Keratinocyte (primary cell): ENCODE measurements around the gene ZNF268. TPM values are rescaled to one million over a fixed set of nuclear protein-coding genes. Genes with fewer than 3 reads are reported as not detected.

Experiments
- DNase-seq: peaks from one replicate; pipeline ENCODE4 v3.0.0-alpha.2; 2011; ENCODE audit warnings: low read depth, missing footprints, low spot score
- FAIRE-seq: peaks from 2 replicates; lab custom pipeline; 2011; peaks lifted over from hg19 to GRCh38; lab: Jason Lieb, UNC
- H2AFZ ChIP-seq: 2 replicates; pipeline ENCODE4 v1.6.0; 2012; ENCODE audit warnings: low read length, control low read depth, inconsistent platforms; ENCODE audit not compliant: control insufficient read depth
- H3K27ac ChIP-seq: 2 replicates; pipeline ENCODE4 v1.5.1; 2011; ENCODE audit warnings: low read length; ENCODE audit not compliant: control insufficient read depth, insufficient read depth
- H3K27me3 ChIP-seq: 3 replicates; pipeline ENCODE4 v1.6.0; 2011; ENCODE audit warnings: low read length; ENCODE audit not compliant: control insufficient read depth, insufficient read depth; ENCODE audit errors: extremely low read depth
- H3K36me3 ChIP-seq, 2 experiments: 2 replicates in 1 of 2; 3 replicates in 1 of 2; pipeline ENCODE4 v1.5.1; 2011; ENCODE audit warnings: low read length in 2 of 2, mild to moderate bottlenecking in 1 of 2; ENCODE audit not compliant: control insufficient read depth in 2 of 2, insufficient read depth in 2 of 2; ENCODE audit errors: extremely low read depth in 1 of 2
- H3K4me1 ChIP-seq: 3 replicates; pipeline ENCODE4 v1.5.1; 2011; ENCODE audit warnings: low read length; ENCODE audit not compliant: control insufficient read depth, insufficient read depth; ENCODE audit errors: extremely low read depth
- H3K4me2 ChIP-seq: 3 replicates; pipeline ENCODE4 v1.6.0; 2011; ENCODE audit warnings: low read depth, low read length; ENCODE audit not compliant: control insufficient read depth, insufficient read depth; ENCODE audit errors: extremely low read depth
- H3K4me3 ChIP-seq, 3 experiments: fragments of 200-600 bp in 1 of 3; sonication (generic) in 1 of 3; 2 replicates in 2 of 3; 3 replicates in 1 of 3; pipeline ENCODE4 v1.5.1; 2011 to 2016; ENCODE audit warnings: low read length in 3 of 3, mild to moderate bottlenecking in 3 of 3, control low read depth in 2 of 3, inconsistent platforms in 1 of 3, low read depth in 1 of 3, mixed read lengths in 1 of 3, mixed run types in 1 of 3, moderate library complexity in 1 of 3; ENCODE audit not compliant: control insufficient read depth in 2 of 3, insufficient read depth in 2 of 3; ENCODE audit errors: extremely low read depth in 1 of 3
- H3K79me2 ChIP-seq: 2 replicates; pipeline ENCODE4 v1.6.0; 2012; ENCODE audit warnings: low read length; ENCODE audit not compliant: control insufficient read depth, insufficient read depth
- H3K9ac ChIP-seq: 3 replicates; pipeline ENCODE4 v1.6.0; 2011; ENCODE audit warnings: low read length; ENCODE audit not compliant: control insufficient read depth, insufficient read depth; ENCODE audit errors: extremely low read depth
- H3K9me1 ChIP-seq: 3 replicates; pipeline ENCODE4 v1.6.0; 2011; ENCODE audit warnings: low read length; ENCODE audit not compliant: control insufficient read depth, insufficient read depth; ENCODE audit errors: extremely low read depth
- H3K9me3 ChIP-seq: 2 replicates; pipeline ENCODE4 v1.5.1; 2012; ENCODE audit warnings: low read depth, low read length; ENCODE audit not compliant: control insufficient read depth
- H4K20me1 ChIP-seq: 3 replicates; pipeline ENCODE4 v1.6.0; 2011; ENCODE audit warnings: low read length; ENCODE audit not compliant: control insufficient read depth, insufficient read depth; ENCODE audit errors: extremely low read depth
- EZH2 ChIP-seq: IDR thresholded peaks from one replicate; pipeline ENCODE4 v1.6.1; 2012; ENCODE audit warnings: inconsistent platforms, mild to moderate bottlenecking, low read length, moderate library complexity
- dilution Hi-C: fragments of 300-500 bp; cut with MboI; formaldehyde crosslinking; loops from one replicate; pipeline ENCODE4 v1.7.0; 2020; ENCODE audit warnings: low sequenced_read_pairs; ENCODE audit not compliant: extremely low pct_ligation_motif_present
- polyA plus RNA-seq, 5 experiments: library from polyadenylated mRNA; depleted of rRNA in 3 of 5; stranded (reverse) in 3 of 5; stranded (forward) in 1 of 5; unstranded in 1 of 5; fragments of >200 nt; gene quantifications; 1 replicate in 1 of 5; 2 replicates in 3 of 5; 3 replicates in 1 of 5; pipeline versions ENCODE4 v1.2.1 to v1.2.3, GENCODE V29; 2011 to 2012; ENCODE audit warnings: missing spikeins in 2 of 5, low read depth in 1 of 5, low replicate concordance in 1 of 5
- TF ChIP-seq, protein P1 (sequence below), 3 experiments: IDR thresholded peaks in 1 of 3; conservative IDR thresholded peaks in 1 of 3; optimal IDR thresholded peaks in 1 of 3; 2 replicates in 2 of 3; 3 replicates in 1 of 3; pipeline versions ENCODE3 to v1.5.1; 2011; ENCODE audit warnings: low read length in 3 of 3, mild to moderate bottlenecking in 3 of 3, moderate library complexity in 2 of 3, control low read depth in 1 of 3, inconsistent platforms in 1 of 3; ENCODE audit not compliant: insufficient read depth in 2 of 3; ENCODE audit errors: extremely low read depth in 1 of 3

Gene ZNF268
- polyA plus RNA-seq, 1 donor (not counting 4 experiments of a cell fraction or from before 2014, with no cell fraction given), result 9.4 TPM

DNA sequence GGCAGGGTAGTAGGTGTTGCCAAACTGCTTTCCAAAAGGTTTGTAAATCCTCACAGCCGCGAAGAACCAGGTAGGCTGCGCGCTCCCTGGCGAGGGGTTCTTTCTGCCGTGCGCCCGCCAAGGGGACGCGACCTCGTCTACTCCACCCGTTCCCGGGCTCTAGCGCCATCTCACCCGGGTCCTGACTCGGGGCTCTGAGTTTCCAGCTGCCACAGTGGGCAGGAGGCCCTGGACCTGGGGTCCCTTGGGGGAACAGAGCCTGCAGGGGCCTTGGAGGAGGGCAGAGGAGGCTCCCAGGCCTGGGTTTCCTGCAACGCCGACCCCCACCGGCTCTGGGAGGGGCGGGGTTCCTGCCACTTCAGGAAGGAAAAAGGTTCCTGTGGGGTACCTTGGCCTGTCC lies 53.7 kb downstream of the ZNF268 start:
- no peaks in the 10 kb centered on the region for H3K9me1 ChIP-seq
- H4K20me1 ChIP-seq, result no peaks in the 10 kb centered on the region
- TF ChIP-seq, protein P1, sequence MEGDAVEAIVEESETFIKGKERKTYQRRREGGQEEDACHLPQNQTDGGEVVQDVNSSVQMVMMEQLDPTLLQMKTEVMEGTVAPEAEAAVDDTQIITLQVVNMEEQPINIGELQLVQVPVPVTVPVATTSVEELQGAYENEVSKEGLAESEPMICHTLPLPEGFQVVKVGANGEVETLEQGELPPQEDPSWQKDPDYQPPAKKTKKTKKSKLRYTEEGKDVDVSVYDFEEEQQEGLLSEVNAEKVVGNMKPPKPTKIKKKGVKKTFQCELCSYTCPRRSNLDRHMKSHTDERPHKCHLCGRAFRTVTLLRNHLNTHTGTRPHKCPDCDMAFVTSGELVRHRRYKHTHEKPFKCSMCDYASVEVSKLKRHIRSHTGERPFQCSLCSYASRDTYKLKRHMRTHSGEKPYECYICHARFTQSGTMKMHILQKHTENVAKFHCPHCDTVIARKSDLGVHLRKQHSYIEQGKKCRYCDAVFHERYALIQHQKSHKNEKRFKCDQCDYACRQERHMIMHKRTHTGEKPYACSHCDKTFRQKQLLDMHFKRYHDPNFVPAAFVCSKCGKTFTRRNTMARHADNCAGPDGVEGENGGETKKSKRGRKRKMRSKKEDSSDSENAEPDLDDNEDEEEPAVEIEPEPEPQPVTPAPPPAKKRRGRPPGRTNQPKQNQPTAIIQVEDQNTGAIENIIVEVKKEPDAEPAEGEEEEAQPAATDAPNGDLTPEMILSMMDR (optimal IDR thresholded peaks at IDR 0.05 in 1 of 3, IDR thresholded peaks at IDR 0.05 in 1 of 3, conservative IDR thresholded peaks at IDR 0.05 in 1 of 3; ENCODE audit: extremely low read depth in 1 of 3, insufficient read depth in 2 of 3, low read length in 3 of 3), result no peak
- TF ChIP-seq EZH2, result no peak
- H3K4me2 ChIP-seq, result no peak overlapping the region
- no peaks in the 10 kb centered on the region for H3K27me3 ChIP-seq
- peaks cover 19% of the 10 kb centered on the region for H3K9me3 ChIP-seq
- no peak overlapping the region for H3K9ac ChIP-seq
- DNase-seq (no peak), FAIRE-seq (no peak)
- H3K79me2 ChIP-seq, result no peaks in the 10 kb centered on the region
- no peak overlapping the region for H2AFZ ChIP-seq
- H3K36me3 ChIP-seq, result no peaks in the 10 kb centered on the region
- no peak overlapping the region for H3K4me3 ChIP-seq
- H3K27ac ChIP-seq, result no peak overlapping the region
- dilution Hi-C loops, result no loop called here
- no peaks in the 10 kb centered on the region for H3K4me1 ChIP-seq

DNA sequence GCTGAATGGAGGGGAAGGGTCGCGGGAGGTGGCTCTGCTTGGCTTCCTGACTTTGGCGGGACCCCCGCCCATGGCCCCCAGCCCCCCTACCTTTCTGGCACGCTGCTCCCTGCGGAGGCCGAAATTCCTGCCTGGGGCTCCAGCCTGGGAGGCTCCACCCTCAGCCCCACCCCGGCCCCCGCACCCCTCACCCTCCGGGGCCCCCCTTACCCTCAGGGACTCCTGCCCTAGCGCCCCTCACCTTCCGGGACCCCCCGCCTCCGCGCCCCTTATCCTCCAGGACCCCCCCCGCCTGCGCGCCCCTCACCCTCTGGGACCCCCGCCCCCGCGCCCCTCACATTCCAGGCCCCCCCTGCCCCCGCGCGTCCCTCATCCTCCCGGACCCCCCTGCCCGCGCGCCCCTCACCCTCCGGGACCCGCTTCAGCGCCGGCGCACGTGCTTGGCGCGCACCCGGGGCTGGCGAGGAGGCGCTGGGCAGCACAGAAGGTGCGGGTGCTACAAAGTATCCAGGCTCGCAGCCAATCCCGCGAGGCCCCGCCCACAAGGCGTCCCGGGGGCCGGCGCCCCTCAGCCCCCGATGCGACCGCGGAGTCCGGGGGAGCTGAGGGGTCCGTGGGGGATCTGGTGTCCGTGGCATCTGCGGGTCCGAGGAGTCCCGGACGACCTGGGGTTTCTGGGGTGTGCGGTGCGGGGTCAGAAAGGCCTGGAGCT lies 54.3 kb downstream of the ZNF268 start, which contains the start of gene ANHX:
Gene ANHX, minus strand, starts transcription at position 477 of the 712 bp plus-strand sequence. CDS start 1,521 bp downstream, outside the sequence.
- no peak for TF ChIP-seq EZH2
- TF ChIP-seq, protein P1 (optimal IDR thresholded peaks at IDR 0.05 in 1 of 3, IDR thresholded peaks at IDR 0.05 in 1 of 3, conservative IDR thresholded peaks at IDR 0.05 in 1 of 3; ENCODE audit: extremely low read depth in 1 of 3, insufficient read depth in 2 of 3, low read length in 3 of 3), result no peak
- no peak within 1 kb of the TSS for H2AFZ ChIP-seq
- FAIRE-seq (no peak), DNase-seq (no peak)
- H3K4me3 ChIP-seq, result no peak within 1 kb of the TSS
- H3K9me1 ChIP-seq, result no peaks in the 10 kb centered on the region
- no peaks in the 10 kb centered on the region for H3K27me3 ChIP-seq
- dilution Hi-C loops, result no loop called here
- no peaks in the 10 kb centered on the region for H4K20me1 ChIP-seq
- peaks cover 19% of the 10 kb centered on the region for H3K9me3 ChIP-seq
- no peaks in the 10 kb centered on the region for H3K4me1 ChIP-seq
- no peak within 1 kb of the TSS for H3K9ac ChIP-seq
- H3K27ac ChIP-seq, result no peak within 1 kb of the TSS
- no peak within 1 kb of the TSS for H3K4me2 ChIP-seq
- no peaks in the 10 kb centered on the region for H3K79me2 ChIP-seq
- H3K36me3 ChIP-seq, result no peaks in the 10 kb centered on the region
